ENCODE measurements around the gene TMEM271.

The TMEM271 gene

GRCh38 chr4:616911-617643 lies 41.0 kb upstream of the TMEM271 start:
- no peak for TF ChIP-seq ZNF274 (IDR thresholded peaks at IDR 0.05; ENCODE audit: low read depth, low read length)
- no peak overlapping the region for H3K4me3 ChIP-seq (ENCODE audit: low read length)

- H3K4me3 ChIP-seq (ENCODE audit: low read length), result no peak overlapping the region
- no peak for TF ChIP-seq ZNF274 (IDR thresholded peaks at IDR 0.05; ENCODE audit: low read depth, low read length)
Observed at GRCh38 chr4:616091-616490, 40.0 kb upstream of the TMEM271 start.

- no peak for TF ChIP-seq ZNF274 (IDR thresholded peaks at IDR 0.05; ENCODE audit: low read depth, low read length)
- H3K4me3 ChIP-seq (ENCODE audit: low read length), result no peak overlapping the region
Observed at GRCh38 chr4:613126-613525, 37.0 kb upstream of the TMEM271 start.

GRCh38 chr4:612749-613125 lies 36.6 kb upstream of the TMEM271 start:
- TF ChIP-seq ZNF274 (IDR thresholded peaks at IDR 0.05; ENCODE audit: low read depth, low read length), result no peak
- no peak overlapping the region for H3K4me3 ChIP-seq (ENCODE audit: low read length)

GRCh38 chr4:612052-612748 lies 36.1 kb upstream of the TMEM271 start:
- TF ChIP-seq ZNF274 (IDR thresholded peaks at IDR 0.05; ENCODE audit: low read depth, low read length), result no peak
- H3K4me3 ChIP-seq (ENCODE audit: low read length), result no peak overlapping the region

- no peak overlapping the region for H3K4me3 ChIP-seq (ENCODE audit: low read length)
- no peak for TF ChIP-seq ZNF274 (IDR thresholded peaks at IDR 0.05; ENCODE audit: low read depth, low read length)
Observed at GRCh38 chr4:610411-611261, 34.5 kb upstream of the TMEM271 start.

- no peak for TF ChIP-seq ZNF274 (IDR thresholded peaks at IDR 0.05; ENCODE audit: low read depth, low read length)
- no peak overlapping the region for H3K4me3 ChIP-seq (ENCODE audit: low read length)
Observed at GRCh38 chr4:609400-610050, 33.4 kb upstream of the TMEM271 start.

- no peak for TF ChIP-seq ZNF274 (IDR thresholded peaks at IDR 0.05; ENCODE audit: low read depth, low read length)
- H3K4me3 ChIP-seq (ENCODE audit: low read length), result no peak overlapping the region
Observed at GRCh38 chr4:608236-608635, 32.1 kb upstream of the TMEM271 start.

GRCh38 chr4:605702-606425 lies 29.8 kb upstream of the TMEM271 start:
- no peak for TF ChIP-seq ZNF274 (IDR thresholded peaks at IDR 0.05; ENCODE audit: low read depth, low read length)
- H3K4me3 ChIP-seq (ENCODE audit: low read length), result no peak overlapping the region

- TF ChIP-seq ZNF274 (IDR thresholded peaks at IDR 0.05; ENCODE audit: low read depth, low read length), result no peak
- no peak overlapping the region for H3K4me3 ChIP-seq (ENCODE audit: low read length)
Observed at GRCh38 chr4:604131-604530, 28.0 kb upstream of the TMEM271 start.

GRCh38 chr4:602559-602942 lies 26.5 kb upstream of the TMEM271 start:
- no peak overlapping the region for H3K4me3 ChIP-seq (ENCODE audit: low read length)
- TF ChIP-seq ZNF274 (IDR thresholded peaks at IDR 0.05; ENCODE audit: low read depth, low read length), result no peak

GRCh38 chr4:601612-602558 lies 25.8 kb upstream of the TMEM271 start:
- H3K4me3 ChIP-seq (ENCODE audit: low read length), result no peak overlapping the region
- no peak for TF ChIP-seq ZNF274 (IDR thresholded peaks at IDR 0.05; ENCODE audit: low read depth, low read length)

Measured in GM08714 (cell line).